ENCODE data around the gene ANXA9.

The ANXA9 gene, protein sequence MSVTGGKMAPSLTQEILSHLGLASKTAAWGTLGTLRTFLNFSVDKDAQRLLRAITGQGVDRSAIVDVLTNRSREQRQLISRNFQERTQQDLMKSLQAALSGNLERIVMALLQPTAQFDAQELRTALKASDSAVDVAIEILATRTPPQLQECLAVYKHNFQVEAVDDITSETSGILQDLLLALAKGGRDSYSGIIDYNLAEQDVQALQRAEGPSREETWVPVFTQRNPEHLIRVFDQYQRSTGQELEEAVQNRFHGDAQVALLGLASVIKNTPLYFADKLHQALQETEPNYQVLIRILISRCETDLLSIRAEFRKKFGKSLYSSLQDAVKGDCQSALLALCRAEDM

DNA sequence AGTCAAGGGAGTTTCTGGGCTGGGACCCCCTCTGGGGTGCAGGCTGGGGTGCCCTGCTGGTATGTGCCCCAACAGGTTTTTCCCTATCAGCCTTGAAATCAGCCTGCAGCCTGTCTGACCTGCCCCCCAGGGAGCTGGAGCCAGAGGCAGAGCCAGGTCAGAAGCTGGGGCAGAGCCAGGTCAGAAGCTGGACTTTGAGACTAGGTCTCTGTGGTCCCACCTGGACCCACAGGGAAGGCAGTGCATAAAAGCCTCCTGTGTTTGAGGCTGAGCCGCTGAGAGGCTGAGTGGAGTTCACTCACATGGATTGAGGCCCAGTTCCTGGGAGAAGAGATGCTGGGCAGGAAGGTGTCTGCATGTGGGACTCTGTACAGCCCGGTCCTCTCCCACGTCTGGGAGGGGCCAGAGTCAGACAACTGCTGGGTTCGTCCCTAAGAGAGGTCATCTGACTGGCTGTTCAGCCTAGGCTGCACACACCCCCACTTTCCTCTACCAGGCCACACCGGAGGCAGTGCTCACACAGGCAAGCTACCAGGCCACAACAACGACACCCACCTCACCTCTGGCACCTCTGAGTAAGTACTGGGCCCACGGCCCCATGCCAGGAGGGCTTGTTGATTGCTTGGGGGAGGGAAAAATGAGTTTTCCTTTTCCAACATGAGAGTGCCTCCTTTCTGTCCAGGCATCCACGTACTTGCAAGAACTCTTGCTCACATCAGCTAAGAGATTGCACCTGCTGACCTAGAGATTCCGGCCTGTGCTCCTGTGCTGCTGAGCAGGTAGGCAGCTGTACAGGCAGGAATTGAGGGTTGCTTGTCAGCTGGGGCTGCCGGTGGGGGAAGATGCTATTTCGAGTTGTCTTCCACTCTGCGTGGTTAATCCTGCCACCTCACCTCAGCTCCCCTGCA, at the start of gene ANXA9:
Gene ANXA9, plus strand, starts transcription at position 488 of the 908 bp plus-strand sequence. CDS start 814 bp downstream, outside the sequence.
- no peak for DNase-seq

DNA sequence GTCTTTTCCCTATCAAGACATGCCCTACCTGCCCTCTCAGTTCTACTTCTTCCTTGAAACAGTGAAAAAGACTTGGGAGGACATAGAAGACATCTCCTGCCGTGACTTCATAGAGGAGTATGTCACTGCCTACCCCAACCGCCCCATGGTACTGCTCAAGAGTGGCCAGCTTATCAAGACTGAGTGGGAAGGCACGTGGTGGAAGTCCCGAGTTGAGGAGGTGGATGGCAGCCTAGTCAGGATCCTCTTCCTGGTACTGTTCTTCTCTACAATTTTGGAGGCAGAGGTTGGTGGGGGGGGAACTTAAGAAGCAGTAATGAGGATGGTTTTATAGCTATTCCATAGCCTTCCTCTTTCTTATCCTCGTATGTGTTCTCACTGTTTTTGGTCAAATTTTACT, 37.2 kb upstream of the ANXA9 start:
- DNase-seq: no peak

DNA sequence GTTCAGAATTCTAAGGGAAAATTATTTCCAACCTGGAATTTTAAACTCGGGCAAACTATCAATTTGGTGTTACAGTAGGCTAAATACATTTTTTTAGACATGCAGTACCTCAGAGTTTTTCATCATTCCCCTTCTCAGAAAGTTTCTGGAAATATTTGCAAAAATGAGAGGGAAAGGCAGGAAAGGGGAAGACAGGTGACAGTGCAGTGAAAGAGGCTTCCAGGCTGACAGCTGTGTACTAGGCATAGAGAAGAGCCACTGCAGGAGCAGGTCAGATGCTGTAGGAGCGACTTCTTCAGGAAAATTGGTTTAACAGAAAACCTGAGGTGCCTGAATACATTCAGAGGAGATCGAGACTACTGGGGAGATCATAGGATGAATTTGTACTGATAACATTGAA, 27.4 kb upstream of the ANXA9 start:
- no peak for DNase-seq

DNA sequence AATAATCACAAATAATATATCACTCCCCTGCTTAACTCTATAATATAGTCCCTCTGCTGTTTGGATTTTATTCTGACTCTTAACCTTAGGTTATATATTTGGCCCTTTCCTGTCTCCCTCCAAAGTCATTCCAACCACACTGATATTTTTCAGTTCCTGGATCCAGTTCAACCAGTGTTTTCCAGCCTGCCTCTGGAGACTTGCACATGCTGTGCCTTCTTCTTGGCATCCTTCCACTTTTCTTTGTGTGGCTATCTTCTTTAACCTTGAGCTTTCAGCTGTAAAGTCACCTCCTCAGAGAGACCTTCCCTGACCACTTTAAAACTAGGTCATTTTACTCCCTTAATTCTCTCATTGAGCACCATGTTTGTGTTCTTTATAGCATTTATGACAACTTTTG, 26.8 kb upstream of the ANXA9 start:
- DNase-seq: no peak

DNA sequence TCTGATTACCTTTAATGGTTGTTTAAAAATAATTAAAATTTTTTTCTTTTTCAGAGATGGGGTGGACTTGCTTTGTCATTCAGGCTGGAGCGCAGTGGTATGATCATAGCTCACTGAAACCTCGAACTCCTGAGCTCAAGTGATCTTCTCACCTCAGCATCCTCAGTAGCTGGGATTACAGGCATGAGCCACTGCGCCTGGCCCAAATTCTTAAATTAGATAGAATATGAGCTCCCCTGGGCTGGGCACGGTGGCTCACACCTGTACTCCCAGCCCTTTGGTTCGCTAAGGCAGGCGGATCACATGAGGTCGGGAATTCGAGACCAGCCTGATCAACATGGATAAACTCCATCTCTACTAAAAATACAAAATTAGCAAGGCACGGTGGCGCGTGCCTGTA, 24.4 kb upstream of the ANXA9 start:
- no peak for DNase-seq

DNA sequence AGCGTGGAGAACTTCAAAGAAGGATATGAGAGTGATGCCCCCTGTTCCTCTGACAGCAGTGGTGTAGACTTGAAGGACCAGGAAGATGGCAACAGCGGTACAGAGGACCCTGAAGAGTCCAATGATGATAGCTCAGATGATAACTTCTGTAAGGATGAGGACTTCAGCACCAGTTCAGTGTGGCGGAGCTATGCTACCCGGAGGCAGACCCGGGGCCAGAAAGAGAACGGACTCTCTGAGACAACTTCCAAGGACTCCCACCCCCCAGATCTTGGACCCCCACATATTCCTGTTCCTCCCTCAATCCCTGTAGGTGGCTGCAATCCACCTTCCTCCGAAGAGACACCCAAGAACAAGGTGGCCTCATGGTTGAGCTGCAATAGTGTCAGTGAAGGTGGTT, 21.4 kb upstream of the ANXA9 start:
- DNase-seq: no peak

DNA sequence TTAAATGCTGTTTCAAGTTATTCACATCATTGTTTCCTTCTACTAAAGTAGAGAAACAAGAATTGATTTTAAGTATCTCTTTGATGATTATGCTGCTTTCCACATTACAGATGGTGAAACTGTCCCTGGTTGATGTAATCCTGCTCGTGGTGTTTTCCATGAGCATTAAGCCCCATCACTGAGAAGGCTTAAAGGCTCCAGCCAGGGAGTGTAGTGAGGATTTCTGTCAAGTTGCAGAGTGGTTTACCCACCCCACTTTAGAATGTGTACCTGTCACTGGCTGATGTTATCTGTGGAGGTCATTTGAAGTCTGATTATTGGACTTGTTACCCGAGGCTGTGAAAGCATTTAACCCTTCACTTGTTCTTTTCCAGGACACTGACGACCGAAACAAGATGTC, 20.3 kb upstream of the ANXA9 start:
- no peak for DNase-seq

DNA sequence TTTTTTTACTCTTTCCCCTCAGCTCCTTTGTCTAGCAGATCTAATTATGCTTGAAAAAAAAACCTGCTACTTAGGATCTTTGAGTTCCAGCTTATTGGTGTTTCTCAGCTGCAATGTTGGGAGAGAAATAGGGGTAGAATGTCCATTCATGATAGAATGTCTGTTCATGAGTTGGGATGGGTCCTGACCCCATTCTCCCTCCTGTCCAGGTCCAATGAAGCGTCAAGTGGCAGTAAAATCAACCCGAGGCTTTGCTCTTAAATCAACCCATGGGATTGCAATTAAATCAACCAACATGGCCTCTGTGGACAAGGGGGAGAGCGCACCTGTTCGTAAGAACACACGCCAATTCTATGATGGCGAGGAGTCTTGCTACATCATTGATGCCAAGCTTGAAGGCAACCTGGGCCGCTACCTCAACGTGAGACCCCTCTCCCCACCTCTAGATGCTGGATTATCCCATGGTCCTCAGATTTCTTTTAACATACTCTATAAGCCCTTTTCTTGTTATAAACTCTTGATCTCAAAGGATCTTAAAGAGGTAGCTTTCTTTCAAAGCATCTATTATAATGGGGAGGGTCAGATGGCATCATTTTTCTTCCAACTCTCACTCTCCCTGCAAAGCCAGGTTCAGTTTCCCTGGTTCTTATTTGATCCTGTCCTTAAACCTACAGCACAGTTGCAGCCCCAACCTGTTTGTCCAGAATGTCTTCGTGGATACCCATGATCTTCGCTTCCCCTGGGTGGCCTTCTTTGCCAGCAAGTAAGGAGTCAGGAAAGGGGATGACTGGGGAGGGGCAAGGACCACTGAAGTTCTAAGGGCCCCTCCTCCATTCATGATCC, 18.6 kb upstream of the ANXA9 start:
- no peak for DNase-seq

DNA sequence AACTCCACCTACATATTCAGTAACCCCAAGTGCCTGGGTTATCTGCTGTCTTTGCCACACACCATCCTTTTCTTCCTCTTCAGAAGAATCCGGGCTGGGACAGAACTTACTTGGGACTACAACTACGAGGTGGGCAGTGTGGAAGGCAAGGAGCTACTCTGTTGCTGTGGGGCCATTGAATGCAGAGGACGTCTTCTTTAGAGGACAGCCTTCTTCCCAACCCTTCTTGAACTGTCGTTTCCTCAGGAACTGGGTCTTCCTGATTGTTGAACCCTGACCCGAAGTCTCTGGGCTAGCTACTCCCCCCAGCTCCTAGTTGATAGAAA, 18.0 kb upstream of the ANXA9 start:
- no peak for DNase-seq

DNA sequence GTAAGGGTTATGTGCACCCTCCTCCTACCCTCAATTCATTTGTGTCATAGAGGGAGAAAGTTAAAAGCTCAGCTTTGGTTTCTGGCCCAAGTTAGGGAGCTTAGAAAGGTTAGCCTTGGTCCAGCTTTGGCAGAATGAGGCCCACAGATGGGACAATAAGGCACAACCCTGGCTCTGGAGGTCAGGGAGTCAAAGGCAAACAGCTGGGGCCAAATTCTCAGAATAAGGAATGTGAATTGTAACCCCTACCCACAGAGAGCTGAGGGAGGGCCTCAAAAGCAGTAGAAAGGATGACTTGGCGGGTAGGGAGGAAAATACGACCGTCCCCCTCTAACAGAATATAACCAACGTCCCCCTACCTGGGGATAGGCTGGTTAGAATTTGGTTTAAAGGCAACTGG, 16.5 kb upstream of the ANXA9 start:
- no peak for DNase-seq

DNA sequence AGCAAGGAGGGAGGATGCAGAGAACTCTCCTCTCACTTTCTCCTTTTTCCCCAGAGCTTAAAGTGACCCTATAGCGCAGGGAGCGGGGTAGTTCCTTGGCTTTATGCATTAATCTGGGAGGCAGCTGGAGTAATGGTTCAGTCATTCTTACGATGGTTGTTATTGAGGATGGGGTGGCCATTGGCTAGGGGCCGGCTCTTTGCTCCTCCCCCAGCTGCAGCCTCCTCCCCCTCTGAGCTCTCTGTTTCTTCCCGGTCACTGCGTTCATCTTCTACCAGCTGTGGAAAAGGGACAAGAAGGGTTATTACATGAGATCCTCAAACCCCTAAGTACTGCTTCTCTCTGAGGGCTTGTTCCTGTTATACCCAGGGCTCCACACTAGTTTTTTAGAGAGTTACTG, 16.1 kb upstream of the ANXA9 start:
- no peak for DNase-seq

DNA sequence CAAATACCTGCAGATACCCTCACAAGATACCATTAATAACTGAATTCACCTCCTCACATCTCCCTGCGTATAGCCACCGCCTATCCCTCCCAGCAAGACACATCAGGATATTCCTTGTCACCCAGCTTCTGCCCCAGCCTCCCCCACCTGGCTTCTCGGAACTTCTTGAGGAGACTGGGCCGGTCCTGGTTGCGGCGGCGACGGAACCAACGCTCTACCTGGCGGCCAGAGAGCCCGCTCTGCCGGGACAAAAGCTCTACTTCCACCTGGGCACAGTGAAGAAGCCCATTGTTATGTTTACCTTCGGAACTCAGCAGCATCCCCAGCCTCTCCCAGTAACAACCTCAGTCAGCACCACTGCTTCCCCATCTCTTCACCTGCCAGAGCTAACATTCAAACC, 14.2 kb upstream of the ANXA9 start:
- no peak for DNase-seq

DNA sequence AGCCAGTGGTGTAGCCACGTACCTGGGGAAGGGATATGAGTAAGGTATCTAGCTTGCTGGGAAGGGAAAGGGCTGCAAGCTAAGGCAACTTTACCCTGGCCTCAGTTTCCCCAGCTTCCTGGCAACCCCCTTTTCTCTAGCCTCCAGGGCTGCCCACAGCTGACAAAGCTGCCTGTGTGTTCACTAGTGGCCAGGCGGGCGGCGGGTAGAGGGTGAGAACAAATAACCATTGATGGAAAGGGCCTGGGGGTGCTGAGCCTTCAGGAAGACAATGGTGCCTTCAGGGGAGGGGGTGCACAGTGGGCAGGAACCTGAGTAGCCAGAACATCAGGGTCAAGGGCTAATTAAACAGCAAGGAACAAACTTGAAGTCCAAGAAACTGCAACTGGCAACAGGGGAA, 13.6 kb upstream of the ANXA9 start:
- DNase-seq: no peak

DNA sequence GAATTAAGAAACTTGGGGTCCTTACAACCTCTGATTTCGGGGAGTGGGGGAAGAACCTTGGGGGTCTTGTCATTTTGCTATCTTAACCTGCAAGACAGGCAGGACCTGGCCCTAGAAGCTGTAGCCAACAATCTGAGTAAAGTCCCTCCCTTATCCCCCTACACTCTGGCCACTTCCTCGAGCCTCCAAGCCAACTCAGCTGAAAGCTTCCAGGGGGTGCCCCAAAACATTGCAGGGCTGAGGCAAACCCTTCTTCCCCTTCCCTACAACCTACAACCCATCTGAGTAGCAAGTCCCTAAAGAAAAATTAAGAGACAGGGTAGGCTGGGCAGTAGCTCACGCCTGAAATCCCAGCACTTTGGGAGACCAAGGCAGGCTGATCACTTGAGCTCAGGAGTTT, 12.5 kb upstream of the ANXA9 start:
- no peak for DNase-seq

DNA sequence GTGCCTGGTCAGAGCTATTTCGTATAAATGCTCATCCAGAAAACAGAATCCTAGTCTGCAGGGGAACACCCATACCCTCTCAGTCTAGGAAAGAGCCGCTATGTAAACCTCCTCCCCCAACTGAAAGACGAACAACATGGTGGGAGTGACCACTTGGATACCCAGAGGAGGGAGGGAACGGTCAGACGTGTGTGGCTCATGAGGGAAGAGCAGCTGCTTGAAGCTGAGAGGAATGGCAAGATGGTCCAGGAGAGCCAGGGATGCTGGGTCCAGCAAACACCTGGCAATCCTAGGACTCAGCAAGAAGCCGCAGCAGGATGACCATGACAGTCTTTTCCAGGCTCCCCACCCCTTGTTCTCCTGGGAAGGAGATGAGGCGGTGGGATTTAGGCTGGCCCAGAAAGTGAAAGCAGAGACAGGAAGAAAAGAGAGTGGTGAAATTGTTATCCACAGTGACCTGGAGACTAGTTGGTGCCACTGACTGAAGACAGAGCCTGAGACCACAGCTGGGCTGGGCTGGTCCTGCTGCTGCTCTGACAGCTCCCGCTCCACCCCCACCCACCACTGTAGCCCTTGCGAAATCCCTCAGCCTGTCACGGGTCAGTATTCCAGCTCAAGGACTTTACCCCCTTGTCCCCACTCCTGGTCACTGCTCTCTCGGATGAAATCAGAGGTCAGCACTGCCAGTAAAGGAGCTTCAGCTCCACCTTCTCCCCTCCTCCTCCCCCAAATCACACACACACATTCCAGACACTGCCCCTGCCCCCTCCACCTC, 11.1 kb upstream of the ANXA9 start:
- DNase-seq: no peak

DNA sequence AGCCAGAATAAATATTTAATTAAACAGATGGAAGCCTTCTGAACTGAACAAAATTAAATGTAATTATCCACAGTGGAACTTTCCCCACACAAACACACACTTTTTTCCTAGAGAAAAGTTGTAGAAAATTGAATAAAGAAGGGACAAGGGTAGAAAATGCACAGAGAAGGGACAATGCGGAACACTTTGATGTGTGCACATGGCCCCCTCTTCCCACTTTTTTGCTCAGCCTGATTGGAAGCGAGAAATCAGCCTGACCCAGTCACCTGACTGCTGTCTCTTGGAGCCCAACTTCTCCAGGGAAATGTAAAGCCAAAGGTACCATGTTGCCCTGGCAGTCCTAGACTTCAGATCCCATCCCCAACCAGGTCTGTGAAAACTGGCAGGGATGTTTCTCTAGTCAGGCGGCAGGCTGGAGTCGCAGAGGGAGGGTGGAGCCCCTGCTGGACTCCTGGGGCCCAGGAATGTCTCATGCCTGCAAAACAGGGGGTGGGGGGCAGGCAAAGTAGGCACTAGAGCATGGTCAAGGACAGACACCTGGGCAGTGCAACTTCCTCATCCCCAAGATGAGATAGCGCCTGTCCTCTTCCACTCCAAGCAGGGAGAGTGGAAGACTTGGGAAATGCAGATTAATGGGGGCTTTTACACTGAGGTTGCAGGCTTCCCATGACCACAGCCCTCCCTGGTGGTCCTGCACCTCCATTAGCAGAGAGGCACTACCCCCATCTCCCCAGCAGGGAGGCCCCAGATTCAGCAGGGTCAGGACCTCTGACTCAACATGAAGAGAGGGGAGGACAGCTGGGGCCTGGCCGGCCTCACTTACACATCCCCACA, 10.3 kb upstream of the ANXA9 start:
- DNase-seq: no peak

DNA sequence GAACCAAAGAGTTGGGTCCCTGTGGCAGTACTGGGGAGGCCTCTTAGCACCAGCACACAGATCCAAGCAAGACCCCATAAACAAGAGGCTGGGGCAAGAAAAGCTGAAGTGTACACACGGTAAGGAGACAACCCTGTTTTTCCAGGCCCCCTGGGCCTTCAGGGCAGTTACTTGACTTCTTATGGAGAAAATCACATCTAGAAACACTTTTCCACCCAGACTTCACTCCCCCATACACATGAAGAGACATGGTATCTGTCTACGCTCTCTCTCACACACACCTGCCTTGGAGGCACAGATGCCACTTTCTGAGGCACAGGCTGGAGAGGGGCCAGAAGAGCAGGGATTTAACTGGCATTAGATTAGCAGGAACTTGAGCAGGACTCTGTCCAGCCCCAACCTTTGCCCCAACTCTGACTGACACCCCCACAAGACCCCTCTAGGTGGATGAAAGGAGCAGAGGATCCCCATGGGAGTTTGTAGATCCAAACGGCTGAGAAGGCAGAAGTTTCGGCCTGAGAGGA, 9.6 kb upstream of the ANXA9 start:
- no peak for DNase-seq

DNA sequence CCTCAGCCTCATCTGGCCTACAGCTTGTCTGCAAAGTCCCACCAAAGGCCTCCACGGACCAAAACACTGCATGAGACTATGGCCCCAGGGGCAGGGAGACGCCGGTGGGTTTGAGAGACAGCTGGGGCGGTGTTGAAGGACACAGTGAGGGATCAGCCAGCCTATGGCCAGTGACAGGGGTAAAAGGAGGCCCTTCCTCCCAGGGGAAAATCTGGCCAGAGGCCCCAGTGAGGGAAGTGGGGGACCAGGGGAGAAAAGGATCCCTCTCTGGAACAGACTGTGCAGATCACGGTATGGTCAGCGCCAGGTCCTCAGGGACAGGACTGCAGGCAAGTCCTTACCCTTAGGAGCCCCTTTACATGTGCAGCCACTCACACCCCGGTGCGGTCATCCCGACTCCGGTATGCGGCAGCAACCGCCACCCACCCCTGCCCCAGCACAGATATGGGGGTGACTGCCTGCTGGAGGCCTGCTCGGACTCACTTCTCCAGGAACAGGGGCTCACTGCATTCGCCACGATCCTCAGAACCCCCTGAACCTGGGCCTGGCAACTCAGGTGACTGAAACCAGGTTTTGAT, 8.7 kb upstream of the ANXA9 start:
- DNase-seq: peak; percentile 37 to 38

DNA sequence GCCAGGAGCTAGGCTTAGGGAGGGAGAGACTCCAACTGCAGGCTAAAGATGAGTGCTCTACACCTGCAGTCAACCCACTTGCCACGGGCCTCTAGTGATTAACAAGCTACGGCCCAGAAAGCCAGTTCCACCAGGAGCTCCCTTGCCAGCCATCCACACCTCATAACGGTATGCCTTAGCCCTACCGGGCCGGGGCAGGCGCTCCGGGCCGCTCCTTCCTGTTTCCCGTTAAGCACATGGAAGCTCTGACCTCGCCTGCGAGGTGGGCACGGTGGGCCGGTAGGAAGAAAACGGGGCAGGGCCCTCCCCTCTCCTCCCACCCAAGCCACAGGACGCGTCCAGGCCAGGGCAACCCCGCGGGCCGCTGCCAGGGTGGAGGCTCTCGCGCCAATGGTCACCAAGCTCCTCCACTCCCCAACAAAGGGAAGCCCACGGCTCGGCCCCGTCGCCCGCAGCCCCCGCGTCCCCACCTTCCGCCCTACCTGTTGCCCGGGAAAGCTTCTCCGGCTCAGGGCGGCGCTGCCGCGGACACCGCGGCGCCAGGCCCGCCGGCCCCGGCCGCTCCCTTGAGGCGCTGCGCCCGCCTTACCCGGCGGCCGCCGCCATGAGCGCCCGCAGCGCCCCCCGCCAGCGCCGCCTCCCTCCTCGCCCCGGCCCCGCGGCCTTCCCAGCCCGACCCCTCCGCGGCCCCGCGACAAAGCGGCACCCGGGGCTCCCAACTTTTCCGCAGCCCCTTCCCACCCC, 8.1 kb upstream of the ANXA9 start:
- DNase-seq: peak; percentile 49 to 55
